NCI-H2196 (cell line): ENCODE results near the gene PSME1.
A peak's percentile ranks its signal among the peaks of the same experiment; 100 is the strongest.

Source experiments
- DNase-seq: peaks from one replicate; lab custom pipeline; 2025; ENCODE audit not compliant: unreplicated experiment; lab: John Stamatoyannopoulos, UW

PSME1 gene

DNA sequence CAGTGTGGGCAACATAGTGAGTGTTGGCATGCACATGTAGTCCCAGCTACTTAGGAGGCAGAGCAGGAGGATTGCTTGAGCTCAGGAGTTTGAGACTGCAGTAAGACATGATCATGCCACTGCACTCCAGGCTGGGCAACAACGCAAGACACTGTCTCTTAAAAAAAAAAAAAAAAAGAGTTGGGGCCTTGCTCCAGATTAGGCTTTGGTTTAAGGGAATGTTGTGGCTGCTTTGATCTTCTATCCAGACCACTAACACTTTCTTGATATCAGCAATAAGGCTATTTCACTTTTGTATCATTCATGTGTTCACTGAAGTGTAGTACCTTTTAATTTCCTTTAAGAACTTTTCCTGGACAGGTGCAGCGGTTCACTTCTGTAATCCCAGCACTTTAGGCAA lies 8.3 kb upstream of the PSME1 start:
- DNase-seq = no peak

DNA sequence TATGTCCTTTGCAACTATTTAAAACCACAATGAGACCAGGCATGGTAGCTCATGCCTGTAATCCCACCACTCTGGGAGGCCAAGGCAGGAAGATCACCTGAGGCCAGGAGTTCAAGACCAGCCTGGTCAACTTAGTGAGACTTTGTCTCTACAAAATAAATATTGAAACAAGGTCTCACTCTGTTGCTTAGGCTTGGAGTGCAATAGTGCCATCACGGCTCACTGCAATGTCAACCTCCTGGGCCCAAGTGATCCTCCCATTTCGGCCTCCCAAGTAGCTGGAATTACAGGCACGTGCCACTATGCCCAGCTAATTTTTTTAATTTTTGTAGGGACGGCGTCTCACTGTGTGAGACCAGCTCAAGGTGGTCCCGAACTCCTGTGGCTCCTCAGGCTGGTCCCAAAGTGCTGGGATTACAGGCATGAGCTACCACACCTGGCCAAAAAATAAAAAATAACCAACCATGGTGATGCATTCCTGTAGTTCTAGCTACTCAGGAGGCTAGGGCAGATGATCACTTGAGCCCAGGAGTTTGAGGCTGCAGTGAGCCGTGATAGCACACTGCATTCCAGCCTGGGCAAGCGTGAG lies 6.5 kb upstream of the PSME1 start:
- DNase-seq = no peak

DNA sequence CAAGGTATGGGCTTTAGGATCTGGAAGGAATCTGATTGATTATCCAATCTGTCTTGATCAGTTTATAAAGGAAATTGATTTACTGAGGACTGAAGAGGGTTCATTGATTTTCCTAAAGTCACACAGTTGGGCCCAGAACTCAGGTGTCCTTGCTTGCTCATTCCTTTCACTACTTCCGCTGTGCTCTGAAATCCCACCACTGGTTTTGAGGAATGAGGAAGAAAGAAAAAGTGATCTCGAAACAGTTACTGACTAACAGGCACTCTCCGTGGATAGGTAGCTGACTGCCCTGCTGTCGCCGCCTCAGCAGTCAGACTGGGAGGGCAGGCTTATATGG lies 5.6 kb upstream of the PSME1 start, which contains the start of gene FITM1:
FITM1 (plus strand) TSS at position 280 of the 337 bp plus-strand sequence. CDS start 905 bp downstream, outside the sequence.
- DNase-seq = no peak

DNA sequence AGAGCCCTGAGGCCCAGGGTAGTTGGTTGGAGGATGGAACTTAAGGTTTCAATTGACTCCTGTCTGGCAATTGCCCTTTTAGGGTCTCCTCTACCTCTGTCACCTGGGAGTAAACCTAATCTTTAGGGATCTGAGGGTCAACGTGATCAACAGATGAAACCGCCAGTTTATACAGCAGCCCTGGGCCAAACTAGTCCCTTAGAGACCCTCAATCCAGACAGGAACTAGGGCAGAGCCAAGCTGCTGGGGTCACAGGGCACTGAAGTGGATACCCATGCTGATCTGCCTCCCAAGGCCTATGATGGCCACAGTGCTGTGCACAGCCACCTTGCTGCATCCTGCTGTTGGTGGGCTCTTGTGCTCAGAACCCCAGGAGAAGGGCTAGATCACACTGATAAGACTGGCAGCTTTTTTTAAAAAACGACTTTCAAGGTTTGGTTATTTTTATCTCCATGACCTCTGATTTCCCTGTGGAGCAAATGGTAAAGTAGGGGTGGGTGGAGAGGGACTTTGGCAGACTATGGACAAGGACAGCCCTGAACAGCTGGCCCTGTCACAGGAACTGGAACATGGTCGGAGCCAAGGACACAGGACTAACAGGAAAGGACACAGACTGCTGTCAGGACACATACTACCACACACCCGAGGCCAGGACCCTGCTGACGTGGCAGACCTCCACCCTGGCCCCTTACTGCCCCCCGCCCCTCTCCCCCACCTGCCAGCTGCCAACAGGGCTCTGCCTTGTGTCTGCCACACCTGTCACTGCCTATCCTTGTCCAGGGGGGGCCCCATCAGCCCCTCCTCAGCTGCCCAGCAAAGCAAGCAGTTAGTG lies 5.1 kb upstream of the PSME1 start:
- no peak for DNase-seq

DNA sequence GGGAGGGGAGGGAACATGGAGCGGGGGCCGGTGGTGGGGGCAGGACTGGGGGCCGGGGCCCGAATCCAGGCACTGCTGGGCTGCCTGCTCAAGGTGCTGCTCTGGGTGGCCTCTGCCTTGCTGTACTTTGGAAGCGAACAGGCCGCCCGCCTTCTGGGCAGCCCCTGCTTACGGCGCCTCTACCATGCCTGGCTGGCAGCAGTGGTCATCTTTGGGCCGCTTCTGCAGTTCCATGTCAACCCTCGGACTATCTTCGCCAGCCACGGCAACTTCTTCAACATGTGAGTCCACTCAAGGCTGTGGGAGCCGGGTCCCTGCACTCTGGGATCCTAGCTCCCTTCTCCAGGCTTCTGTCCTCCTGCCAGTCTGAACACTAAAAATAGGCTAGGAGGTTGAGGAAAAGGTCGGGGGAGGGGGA lies 4.4 kb upstream of the PSME1 start:
- no peak for DNase-seq

DNA sequence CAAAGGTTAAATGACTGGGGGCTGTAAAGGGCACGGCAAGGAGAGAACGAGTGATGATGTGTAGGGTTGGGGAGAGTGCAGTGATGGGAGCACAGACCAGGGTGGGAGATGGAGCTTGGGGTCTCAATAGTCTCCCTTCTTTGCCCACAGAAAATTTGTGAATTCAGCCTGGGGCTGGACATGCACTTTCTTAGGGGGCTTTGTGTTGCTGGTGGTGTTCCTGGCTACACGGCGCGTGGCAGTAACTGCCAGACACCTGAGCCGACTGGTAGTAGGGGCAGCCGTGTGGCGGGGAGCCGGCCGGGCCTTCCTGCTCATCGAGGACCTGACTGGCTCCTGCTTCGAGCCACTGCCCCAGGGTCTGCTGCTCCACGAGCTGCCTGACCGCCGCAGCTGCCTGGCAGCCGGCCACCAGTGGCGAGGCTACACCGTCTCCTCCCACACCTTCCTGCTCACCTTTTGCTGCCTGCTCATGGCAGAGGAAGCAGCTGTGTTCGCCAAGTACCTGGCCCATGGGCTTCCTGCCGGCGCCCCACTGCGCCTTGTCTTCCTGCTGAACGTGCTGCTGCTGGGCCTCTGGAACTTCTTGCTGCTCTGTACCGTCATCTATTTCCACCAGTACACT lies 3.8 kb upstream of the PSME1 start:
- peak; percentile 89 for DNase-seq

DNA sequence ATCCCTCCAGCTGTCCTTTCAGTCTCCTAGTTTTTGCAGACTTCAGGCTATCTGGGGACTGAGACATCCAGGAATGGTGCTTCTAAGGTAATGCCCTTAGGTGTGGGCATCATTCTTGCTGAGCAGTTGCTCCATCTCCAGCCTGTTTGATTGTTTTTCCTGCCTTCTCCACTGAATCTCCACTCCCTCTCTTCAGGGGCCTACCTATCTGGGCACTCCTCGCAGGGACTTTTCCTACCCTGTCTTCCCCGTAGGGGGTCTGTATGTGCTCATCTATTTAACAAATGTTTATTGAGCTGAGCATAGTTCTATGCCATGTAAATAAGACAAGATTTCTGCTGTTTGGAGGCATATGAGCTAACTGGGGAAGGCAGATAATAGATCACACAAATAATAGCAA lies 3.0 kb upstream of the PSME1 start:
- DNase-seq = no peak

DNA sequence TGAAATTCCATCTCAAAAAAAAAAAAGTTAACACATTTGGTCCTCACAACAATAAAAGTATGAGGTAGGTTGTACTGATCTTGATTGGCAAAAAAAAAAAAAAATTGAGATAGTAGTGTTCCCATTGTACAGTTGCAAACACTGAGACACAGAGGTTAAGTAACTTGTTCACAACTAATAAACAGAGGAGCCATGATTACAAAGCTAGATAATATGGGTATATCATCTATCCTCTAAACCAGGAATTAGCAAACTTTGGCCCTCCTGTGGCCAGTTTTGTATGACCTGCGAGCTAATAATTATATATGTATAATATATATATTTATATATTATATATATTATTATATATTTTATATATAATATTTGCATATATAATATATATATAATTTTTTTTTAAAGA lies 2.3 kb upstream of the PSME1 start:
- no peak for DNase-seq

DNA sequence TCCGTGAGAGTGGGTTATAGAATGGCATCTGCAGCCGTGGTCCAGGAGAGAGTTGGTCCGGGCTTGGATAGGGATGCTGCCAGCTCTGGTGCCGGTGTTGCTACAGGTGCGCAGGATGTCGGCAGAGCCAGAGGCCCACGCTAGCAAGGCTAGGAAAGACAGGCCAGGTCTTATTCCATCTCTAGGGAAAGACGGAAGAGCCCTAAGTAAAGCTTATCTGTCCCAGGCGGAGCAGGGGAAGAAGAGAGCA lies 485 bp upstream of the PSME1 start:
- DNase-seq = no peak

DNA sequence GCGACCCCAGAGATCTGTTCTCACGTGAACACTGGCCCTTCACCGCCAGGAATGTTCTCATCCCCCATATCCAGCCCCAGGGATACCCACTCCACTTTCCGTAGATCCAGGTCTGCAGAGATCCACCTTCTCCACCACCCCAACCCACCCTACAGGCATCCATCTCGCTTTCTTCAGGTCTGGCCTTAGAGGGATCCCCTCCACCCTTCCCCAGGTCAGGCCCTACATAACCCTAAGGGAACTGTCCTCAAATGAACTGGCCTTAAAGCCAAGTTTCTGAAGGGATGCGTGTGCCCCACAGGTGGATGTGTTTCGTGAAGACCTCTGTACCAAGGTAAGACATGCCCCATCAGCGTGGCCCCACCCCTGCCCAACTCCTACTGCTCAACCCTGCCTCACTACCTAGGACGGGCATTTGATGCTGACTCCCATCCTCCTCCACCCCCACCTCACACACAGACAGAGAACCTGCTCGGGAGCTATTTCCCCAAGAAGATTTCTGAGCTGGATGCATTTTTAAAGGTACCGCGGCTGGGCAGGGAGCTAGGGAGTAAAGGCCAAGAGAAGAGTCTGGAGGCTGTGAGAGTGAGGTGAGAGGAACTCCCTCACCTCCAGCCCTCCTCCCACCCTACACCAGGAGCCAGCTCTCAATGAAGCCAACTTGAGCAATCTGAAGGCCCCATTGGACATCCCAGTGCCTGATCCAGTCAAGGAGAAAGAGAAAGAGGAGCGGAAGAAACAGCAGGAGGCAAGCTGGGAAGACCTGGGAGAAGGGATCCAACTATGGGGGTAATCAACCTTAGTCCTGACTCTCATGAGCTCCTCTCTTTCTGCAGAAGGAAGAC lies 912 bp downstream of the PSME1 start:
- no peak for DNase-seq

DNA sequence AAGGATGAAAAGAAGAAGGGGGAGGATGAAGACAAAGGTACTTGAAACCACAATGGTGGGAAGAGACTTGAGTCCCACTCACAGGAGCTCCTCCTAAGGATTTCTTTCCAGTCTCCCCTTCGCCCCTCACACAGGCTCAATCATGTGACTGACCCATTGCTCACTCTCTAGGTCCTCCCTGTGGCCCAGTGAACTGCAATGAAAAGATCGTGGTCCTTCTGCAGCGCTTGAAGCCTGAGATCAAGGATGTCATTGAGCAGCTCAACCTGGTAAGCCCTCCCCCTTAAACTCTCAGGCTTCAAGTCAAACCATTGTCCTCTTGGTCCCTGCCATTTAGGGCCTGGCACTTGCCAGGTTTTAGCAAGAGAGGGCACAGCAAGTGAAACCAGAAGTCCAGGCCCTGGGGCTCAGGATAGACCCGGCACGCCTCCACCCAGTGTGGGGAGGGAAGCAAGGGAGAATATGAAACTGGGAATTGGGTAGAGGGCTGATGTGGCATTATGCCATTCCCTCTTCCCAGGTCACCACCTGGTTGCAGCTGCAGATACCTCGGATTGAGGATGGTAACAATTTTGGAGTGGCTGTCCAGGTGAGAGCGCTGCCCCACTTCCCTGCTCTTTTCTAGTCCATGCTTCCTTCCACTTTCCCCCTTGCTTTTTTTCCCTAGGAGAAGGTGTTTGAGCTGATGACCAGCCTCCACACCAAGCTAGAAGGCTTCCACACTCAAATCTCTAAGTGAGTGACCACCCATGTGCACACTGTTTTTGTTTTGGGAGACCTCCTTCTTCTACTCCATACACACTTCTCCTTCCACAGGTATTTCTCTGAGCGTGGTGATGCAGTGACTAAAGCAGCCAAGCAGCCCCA lies 1.8 kb downstream of the PSME1 start:
- no peak for DNase-seq

DNA sequence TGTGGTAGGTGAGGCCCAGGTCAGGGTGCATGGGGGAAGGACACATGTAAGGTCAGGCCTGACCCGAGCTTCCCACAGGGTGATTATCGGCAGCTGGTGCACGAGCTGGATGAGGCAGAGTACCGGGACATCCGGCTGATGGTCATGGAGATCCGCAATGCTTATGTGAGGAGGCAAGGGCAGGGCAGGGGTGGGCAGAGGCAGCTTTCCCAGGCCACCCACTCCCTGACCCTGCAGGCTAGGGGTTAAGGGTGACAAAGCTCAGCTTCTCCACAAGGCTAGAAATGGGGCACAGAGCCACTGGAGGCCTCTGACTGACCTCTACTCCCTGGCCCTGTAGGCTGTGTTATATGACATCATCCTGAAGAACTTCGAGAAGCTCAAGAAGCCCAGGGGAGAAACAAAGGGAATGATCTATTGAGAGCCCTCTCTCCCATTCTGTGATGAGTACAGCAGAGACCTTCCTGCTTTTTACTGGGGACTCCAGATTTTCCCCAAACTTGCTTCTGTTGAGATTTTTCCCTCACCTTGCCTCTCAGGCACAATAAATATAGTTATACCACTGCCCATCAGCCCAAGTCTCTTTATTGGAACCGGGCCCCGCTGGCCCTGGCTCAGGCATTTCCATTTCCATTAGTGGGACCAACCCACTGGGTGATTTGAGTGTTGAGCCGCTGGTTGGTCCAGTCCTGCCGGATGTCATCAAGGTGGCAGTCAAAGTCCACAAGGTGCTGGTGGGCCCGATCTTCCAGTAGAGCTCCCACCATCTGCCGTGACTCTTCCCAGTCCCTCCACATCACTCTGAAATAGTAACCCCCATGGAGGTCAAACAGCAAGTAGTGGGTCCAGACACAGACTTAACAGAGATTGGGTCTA lies 2.6 kb downstream of the PSME1 start:
- DNase-seq = no peak

DNA sequence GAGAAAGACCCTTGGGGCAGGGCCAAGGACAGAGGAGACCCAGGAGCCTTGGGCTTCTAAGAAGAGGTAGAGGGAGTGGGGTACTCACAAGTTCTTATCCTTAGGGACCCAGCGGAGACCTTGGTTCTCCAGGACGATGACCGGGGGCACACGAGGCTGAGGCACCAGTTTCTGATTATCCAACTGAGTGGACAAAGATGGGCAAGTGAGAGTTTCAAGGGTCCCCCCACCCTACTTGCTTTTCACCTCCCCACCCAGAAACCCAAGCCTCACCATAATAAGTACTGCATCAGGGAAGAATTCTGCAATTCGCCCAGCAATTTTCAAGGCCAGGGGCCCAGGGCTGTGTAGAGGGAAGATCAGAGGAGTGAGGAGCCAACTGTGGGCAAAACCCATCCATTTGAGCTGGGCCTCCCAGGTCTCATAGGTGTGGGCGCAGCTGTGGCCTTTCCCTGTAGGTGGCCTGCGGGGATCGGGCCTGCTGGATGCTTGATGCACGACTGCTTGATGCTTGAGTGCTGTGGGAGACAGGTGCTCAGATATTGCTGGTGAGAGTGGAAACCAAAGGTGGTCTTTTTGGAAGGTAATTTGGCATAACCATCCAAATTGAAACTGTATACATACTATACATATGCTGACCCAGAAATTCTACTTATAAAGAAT lies 3.4 kb downstream of the PSME1 start:
- DNase-seq = no peak

DNA sequence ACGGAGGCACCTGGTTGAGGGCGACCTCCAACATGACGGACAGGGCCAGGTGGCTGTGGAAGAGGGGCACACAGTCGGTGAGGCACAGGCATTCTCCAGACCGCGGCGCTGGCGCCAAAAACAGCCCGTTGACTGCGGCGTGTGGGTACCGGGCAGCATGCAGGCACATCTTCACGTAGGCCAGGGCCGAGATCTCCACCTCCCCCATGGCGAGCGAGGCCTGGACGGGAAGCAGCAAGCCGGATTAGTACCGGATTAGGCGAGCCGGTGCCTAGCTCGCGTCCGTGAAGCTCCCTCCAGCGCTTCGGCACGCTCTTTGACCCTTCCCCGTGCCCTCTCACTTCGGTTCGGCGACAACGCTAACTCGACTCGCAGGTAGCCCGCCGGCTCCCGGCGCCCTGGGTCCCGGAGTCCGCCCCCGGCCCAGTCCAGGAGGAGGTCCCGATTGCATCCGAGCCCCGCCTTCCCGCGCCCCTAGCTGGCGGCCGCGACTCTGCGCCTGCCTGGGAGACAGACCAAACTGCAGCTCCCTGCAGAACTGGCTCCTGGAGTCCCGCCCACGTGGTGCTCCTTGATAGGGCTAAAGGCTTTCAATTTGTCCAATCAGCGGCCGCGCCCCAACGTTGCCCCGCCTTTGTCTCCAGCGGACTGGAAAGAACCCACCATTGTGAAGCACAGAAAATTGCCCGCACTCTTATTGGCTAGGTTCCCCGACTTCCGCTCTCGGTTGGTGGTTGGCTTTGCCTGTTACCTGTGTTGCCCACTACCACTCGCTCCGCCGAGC lies 5.3 kb downstream of the PSME1 start, which contains the start of gene EMC9:
EMC9 (minus strand) TSS at position 495 of the 784 bp plus-strand sequence; CDS start at position 208, 287 bp downstream.
- DNase-seq = peak; percentile 100

DNA sequence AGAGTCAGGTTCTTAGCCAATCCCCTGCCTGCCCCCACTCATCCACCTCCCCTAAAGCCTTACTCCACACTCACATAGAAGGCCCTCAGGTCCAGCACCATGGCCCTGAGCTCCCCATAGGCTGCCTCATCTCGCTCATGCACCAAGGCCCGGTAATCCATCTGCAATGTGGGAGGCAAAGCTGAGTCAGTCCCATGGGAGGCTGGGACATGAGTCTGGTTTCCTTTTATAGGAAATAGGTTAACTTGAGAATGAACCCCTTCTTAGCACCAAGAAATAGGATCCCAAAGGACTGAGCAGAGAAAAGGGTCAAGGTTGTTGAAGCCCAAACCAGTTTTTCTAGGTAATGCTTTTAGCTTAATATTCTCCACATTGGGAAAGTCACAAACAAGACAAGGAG lies 7.5 kb downstream of the PSME1 start:
- no peak for DNase-seq

DNA sequence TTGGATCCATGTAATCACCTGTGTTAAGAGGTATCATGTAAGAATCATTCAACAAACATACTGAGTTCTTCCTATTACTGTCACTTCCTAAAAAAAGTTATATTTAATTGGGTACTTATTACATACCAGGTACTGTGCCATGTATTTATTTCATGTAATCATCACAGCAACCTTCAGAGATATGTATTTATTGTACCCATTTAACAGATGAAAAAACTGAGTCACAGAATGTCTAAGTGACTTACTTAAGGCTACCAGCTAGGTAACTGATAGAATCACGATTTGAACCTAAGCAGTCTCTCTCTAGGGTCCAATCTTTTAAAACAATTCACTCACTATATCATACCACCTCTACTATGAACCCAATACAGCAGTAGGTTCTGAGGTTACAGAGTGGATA lies 8.5 kb downstream of the PSME1 start:
- no peak for DNase-seq

DNA sequence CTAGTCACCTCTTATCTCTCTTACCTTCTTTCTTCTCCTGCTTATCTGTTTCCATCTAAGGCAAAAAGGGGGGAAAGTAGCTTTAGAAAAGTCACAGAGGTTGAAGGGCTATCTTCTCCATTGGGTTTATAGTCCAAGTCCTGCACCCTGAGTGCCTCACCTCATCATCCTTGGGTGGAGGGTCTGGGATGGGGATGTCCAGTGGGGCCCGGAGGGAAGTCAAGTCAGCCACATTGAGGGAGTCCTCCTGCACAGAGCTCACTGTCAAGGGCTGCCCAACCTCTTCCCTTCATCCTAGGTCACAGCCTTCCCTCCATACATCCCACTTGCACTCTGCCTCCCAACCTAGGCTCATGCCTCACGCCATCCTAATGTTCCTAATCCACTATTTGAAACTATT lies 9.2 kb downstream of the PSME1 start:
- no peak for DNase-seq

DNA sequence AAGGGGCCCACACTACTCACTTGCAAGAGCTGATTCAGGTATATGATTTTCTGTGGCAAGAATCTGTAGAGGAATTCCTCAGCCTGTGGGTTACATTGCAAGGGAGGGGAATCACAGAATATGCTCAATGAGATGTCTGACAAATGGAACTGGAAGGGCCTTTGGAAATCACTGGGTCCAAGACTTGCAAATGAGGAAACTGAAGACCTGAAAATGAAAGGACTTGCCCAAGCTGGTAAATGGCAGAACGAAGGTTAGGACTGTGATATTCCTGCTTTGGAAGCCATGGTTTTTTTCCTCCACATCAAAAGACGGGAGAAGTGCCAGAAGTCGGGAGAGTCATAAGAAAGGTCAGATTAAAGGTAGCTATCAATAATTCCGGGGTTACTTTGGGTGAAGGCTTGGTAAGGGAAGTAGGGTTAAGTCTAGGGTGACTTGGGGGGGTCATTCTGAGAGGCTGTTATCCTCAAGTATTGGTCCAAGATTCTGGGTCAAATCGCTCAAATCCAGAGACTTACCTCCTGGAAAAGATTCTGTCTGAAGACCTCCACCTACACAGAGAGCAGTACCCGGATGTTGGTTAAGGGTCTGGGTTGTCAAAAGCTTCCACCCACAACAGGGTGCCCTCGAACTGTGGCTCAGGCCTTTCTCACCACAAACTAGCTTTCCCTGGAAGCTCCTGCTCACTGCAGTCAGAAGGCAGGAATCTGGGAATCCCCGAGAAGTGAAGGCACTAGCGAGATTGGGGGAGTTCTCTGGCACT lies 9.9 kb downstream of the PSME1 start:
- no peak for DNase-seq
